H9 (cell line): ENCODE data around the gene UNC93A. TPM values are rescaled to one million over a fixed set of nuclear protein-coding genes. Genes with fewer than 3 reads are reported as not detected.
A peak's percentile ranks its signal among the peaks of the same experiment; 100 is the strongest.

ENCODE experiments used
- DNase-seq: peaks from one replicate; pipeline ENCODE4 v3.0.0-alpha.2; 2017
- H2AFZ ChIP-seq: one replicate; pipeline ENCODE4 v1.6.1; 2013; ENCODE audit warnings: mild to moderate bottlenecking, low read length, control low read depth, moderate library complexity
- H2AK5ac ChIP-seq: 2 replicates; pipeline ENCODE4 v1.6.1; 2013; ENCODE audit warnings: low read length, control low read depth, mixed read lengths; ENCODE audit not compliant: insufficient read length
- H2BK120ac ChIP-seq: one replicate; pipeline ENCODE4 v1.6.1; 2013; ENCODE audit warnings: low read depth, mild to moderate bottlenecking, low read length, control low read depth, inconsistent platforms; ENCODE audit not compliant: poor library complexity, severe bottlenecking
- H2BK12ac ChIP-seq: 2 replicates; pipeline ENCODE4 v1.6.1; 2013; ENCODE audit warnings: low read length, control low read depth, mixed read lengths, low read depth; ENCODE audit not compliant: insufficient read length
- H2BK15ac ChIP-seq: 2 replicates; pipeline ENCODE4 v1.6.1; 2013; ENCODE audit warnings: low read depth, low read length, control low read depth
- H2BK20ac ChIP-seq: one replicate; pipeline ENCODE4 v1.6.1; 2013; ENCODE audit warnings: low read depth, mild to moderate bottlenecking, low read length, control low read depth, inconsistent platforms; ENCODE audit not compliant: poor library complexity, severe bottlenecking
- H2BK5ac ChIP-seq: 2 replicates; pipeline ENCODE4 v1.6.1; 2013; ENCODE audit warnings: low read length, control low read depth, mixed read lengths; ENCODE audit not compliant: insufficient read length
- H3K14ac ChIP-seq: 2 replicates; pipeline ENCODE4 v1.6.1; 2013; ENCODE audit warnings: low read length, control low read depth; ENCODE audit not compliant: insufficient read depth
- H3K18ac ChIP-seq: 2 replicates; pipeline ENCODE4 v1.6.1; 2013; ENCODE audit warnings: low read depth, mild to moderate bottlenecking, mixed read lengths, low read length, control low read depth; ENCODE audit not compliant: insufficient read length
- H3K23ac ChIP-seq: 2 replicates; pipeline ENCODE4 v1.6.1; 2013; ENCODE audit warnings: low read length, control low read depth, mixed read lengths, low read depth; ENCODE audit not compliant: insufficient read length
- H3K23me2 ChIP-seq: 2 replicates; pipeline ENCODE4 v1.6.1; 2013; ENCODE audit warnings: low read depth, mild to moderate bottlenecking, mixed read lengths, low read length, control low read depth; ENCODE audit not compliant: insufficient read length, poor library complexity, severe bottlenecking
- H3K27ac ChIP-seq: 2 replicates; pipeline ENCODE4 v1.5.1; 2013; ENCODE audit warnings: low read length, control low read depth, mixed read lengths, low read depth; ENCODE audit not compliant: insufficient read length
- H3K27me3 ChIP-seq: 2 replicates; pipeline ENCODE4 v1.6.1; 2013; ENCODE audit warnings: low read length, control low read depth, inconsistent platforms; ENCODE audit not compliant: insufficient read depth
- H3K4ac ChIP-seq: 2 replicates; pipeline ENCODE4 v1.6.1; 2013; ENCODE audit warnings: low read depth, mild to moderate bottlenecking, control low read depth, inconsistent platforms, low read length, moderate library complexity
- H3K4me1 ChIP-seq: 2 replicates; pipeline ENCODE4 v1.6.1; 2013; ENCODE audit warnings: low read length, control low read depth, inconsistent platforms; ENCODE audit not compliant: insufficient read depth
- H3K4me2 ChIP-seq: 2 replicates; pipeline ENCODE4 v1.6.1; 2013; ENCODE audit warnings: low read length, control low read depth, mixed read lengths; ENCODE audit not compliant: insufficient read length, insufficient read depth
- H3K56ac ChIP-seq: 2 replicates; pipeline ENCODE4 v1.6.1; 2013; ENCODE audit warnings: low read depth, mild to moderate bottlenecking, mixed read lengths, low read length, control low read depth; ENCODE audit not compliant: insufficient read length
- H3K79me1 ChIP-seq: 2 replicates; pipeline ENCODE4 v1.6.1; 2013; ENCODE audit warnings: low read depth, mild to moderate bottlenecking, moderate library complexity, low read length, control low read depth, inconsistent platforms; ENCODE audit not compliant: insufficient read depth, poor library complexity, severe bottlenecking
- H3K79me2 ChIP-seq: 2 replicates; pipeline ENCODE4 v1.6.1; 2013; ENCODE audit warnings: low read length, control low read depth, inconsistent platforms; ENCODE audit not compliant: insufficient read depth
- H3K9ac ChIP-seq: 2 replicates; pipeline ENCODE4 v1.6.1; 2013; ENCODE audit warnings: low read length, control low read depth, mixed read lengths; ENCODE audit not compliant: insufficient read length; ENCODE audit errors: extremely low read depth
- H3K9me3 ChIP-seq: one replicate; pipeline ENCODE4 v1.6.1; 2013; ENCODE audit warnings: low read depth, low read length, inconsistent platforms; ENCODE audit not compliant: control insufficient read depth
- H3T11ph ChIP-seq: one replicate; pipeline ENCODE4 v1.6.1; 2013; ENCODE audit warnings: mild to moderate bottlenecking, low read length, control low read depth, inconsistent platforms
- H4K20me1 ChIP-seq: one replicate; pipeline ENCODE4 v1.6.1; 2013; ENCODE audit not compliant: control insufficient read depth, insufficient read length, insufficient read depth
- H4K5ac ChIP-seq: 2 replicates; pipeline ENCODE4 v1.6.1; 2013; ENCODE audit warnings: low read depth, mild to moderate bottlenecking, mixed read lengths, low read length, control low read depth; ENCODE audit not compliant: insufficient read length
- H4K8ac ChIP-seq: replicated peaks from 2 replicates; pipeline ENCODE4 v1.6.1; 2013; ENCODE audit warnings: low read length, control low read depth, mixed read lengths, low read depth; ENCODE audit not compliant: insufficient read length
- H4K91ac ChIP-seq: 2 replicates; pipeline ENCODE4 v1.6.1; 2013; ENCODE audit warnings: low read depth, mild to moderate bottlenecking, moderate library complexity, mixed read lengths, low read length, control low read depth; ENCODE audit not compliant: insufficient read length
- H3K27ac Mint-ChIP-seq, 3 experiments: 2 replicates in 2 of 3; 3 replicates in 1 of 3; pipeline ENCODE4 v1.8.0; 2020 to 2021; ENCODE audit warnings: mixed read lengths in 3 of 3, mild to moderate bottlenecking in 1 of 3, moderate library complexity in 1 of 3
- H3K27me3 Mint-ChIP-seq: 2 replicates; pipeline ENCODE4 v1.8.0; 2021; ENCODE audit warnings: low read depth, mild to moderate bottlenecking, moderate library complexity, mixed read lengths
- H3K36me3 Mint-ChIP-seq, 3 experiments: 2 replicates in 2 of 3; 3 replicates in 1 of 3; pipeline ENCODE4 v1.8.0; 2020 to 2021; ENCODE audit warnings: low read depth in 3 of 3, mixed read lengths in 3 of 3; ENCODE audit not compliant: insufficient read depth in 1 of 3
- H3K4me1 Mint-ChIP-seq, 2 experiments: 2 replicates each; pipeline ENCODE4 v1.8.0; 2020; ENCODE audit warnings: mixed read lengths in 2 of 2
- H3K4me3 Mint-ChIP-seq, 2 experiments: 2 replicates in 1 of 2; 3 replicates in 1 of 2; pipeline ENCODE4 v1.8.0; 2020 to 2021; ENCODE audit warnings: mild to moderate bottlenecking in 2 of 2, mixed read lengths in 2 of 2, moderate library complexity in 1 of 2
- H3K9me3 Mint-ChIP-seq, 2 experiments: 2 replicates in 1 of 2; 3 replicates in 1 of 2; pipeline ENCODE4 v1.8.0; 2020; ENCODE audit warnings: mild to moderate bottlenecking in 2 of 2, mixed read lengths in 2 of 2, moderate library complexity in 1 of 2
- WGBS: extraction: QIAGEN DNeasy Blood & Tissue Kit; methylation state at CpG from one replicate; pipeline ENCODE4 v1.1.7; 2013; ENCODE audit warnings: missing lambda C conversion rate, low lambda C conversion rate, mixed read lengths; ENCODE audit not compliant: insufficient read length; ENCODE audit errors: extremely low coverage; 5-methylcytosine and 5-hydroxymethylcytosine counted together
- total RNA-seq: library from RNA; stranded (reverse); gene quantifications from 2 replicates; pipeline ENCODE4 v1.2.1, GENCODE V29; 2021
- TF ChIP-seq, protein P1 (sequence below): fragments of 200-600 bp; sonication (generic); conservative IDR thresholded peaks from 3 replicates; pipeline ENCODE4 v1.8.0; 2021; ENCODE audit warnings: antibody characterized with exemption, mild to moderate bottlenecking

The UNC93A gene
- total RNA-seq, 1 experiment from 2014 or later, result 0.70 TPM

DNA sequence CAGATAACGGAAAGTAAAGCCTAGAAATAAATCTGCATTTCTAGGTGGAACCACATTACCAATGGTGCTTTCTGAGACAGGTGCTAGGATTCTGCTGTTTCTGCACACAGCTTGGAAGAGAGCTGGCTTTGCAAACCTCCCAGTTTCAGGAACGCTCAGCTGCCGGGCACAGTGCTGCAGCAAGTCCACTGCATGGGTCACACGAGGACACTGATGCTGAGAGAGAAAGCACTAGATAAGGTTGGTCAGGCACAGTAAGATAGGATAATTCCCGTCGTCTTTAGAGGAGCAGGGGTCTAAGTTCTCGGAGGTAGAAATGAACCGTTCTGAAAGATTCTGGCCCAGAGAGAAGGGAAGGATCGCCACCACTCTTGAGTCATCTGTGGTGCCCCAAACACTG is 11.0 kb downstream of the UNC93A start:
- no peak overlapping the region for H2BK20ac ChIP-seq
- H3K79me1 ChIP-seq, result no peaks in the 10 kb centered on the region
- no peak overlapping the region for H3K23ac ChIP-seq
- H2BK5ac ChIP-seq, result no peak overlapping the region
- H3K27ac ChIP-seq, result no peak overlapping the region
- no peak overlapping the region for H2BK15ac ChIP-seq
- H3T11ph ChIP-seq, result no peak overlapping the region
- TF ChIP-seq, protein P1, sequence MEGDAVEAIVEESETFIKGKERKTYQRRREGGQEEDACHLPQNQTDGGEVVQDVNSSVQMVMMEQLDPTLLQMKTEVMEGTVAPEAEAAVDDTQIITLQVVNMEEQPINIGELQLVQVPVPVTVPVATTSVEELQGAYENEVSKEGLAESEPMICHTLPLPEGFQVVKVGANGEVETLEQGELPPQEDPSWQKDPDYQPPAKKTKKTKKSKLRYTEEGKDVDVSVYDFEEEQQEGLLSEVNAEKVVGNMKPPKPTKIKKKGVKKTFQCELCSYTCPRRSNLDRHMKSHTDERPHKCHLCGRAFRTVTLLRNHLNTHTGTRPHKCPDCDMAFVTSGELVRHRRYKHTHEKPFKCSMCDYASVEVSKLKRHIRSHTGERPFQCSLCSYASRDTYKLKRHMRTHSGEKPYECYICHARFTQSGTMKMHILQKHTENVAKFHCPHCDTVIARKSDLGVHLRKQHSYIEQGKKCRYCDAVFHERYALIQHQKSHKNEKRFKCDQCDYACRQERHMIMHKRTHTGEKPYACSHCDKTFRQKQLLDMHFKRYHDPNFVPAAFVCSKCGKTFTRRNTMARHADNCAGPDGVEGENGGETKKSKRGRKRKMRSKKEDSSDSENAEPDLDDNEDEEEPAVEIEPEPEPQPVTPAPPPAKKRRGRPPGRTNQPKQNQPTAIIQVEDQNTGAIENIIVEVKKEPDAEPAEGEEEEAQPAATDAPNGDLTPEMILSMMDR, result no peak
- Mint-ChIP-seq H3K4me1 (peaks cover 30 to 53% of the 10 kb centered on the region in 2 experiments), H3K9me3 (peaks cover 4 to 5% of the 10 kb centered on the region in 2 experiments; a peak in 3 of 5 replicates), H3K27ac (peak overlapping the region in 1 of 3 experiments; percentile 34; a peak in 1 of 7 replicates), H3K36me3 (peaks cover under 1 to 4% (median 3%) of the 10 kb centered on the region in 3 experiments; a peak in 6 of 7 replicates), H3K27me3 (peaks cover 32% of the 10 kb centered on the region), H3K4me3 (no peak overlapping the region)
- H4K5ac ChIP-seq, result no peak overlapping the region
- H2BK120ac ChIP-seq, result no peak overlapping the region
- no peaks in the 10 kb centered on the region for H3K23me2 ChIP-seq
- no peak overlapping the region for H3K9ac ChIP-seq
- no peak overlapping the region for H3K56ac ChIP-seq
- H2BK12ac ChIP-seq, result no peak overlapping the region
- no peak overlapping the region for H2AFZ ChIP-seq
- H3K79me2 ChIP-seq, result no peaks in the 10 kb centered on the region
- no peaks in the 10 kb centered on the region for H4K20me1 ChIP-seq
- no peak overlapping the region for H3K4me2 ChIP-seq
- no peaks in the 10 kb centered on the region; the same call in 1 of the 2 replicates for H3K27me3 ChIP-seq
- H3K9me3 ChIP-seq, result no peaks in the 10 kb centered on the region
- H3K4ac ChIP-seq, result no peak overlapping the region
- H2AK5ac ChIP-seq, result no peak overlapping the region
- H4K91ac ChIP-seq, result no peak overlapping the region
- no peak overlapping the region for H3K18ac ChIP-seq
- H3K14ac ChIP-seq, result no peak overlapping the region
- no peak overlapping the region for H4K8ac ChIP-seq
- WGBS, result no CpG with 5 or more reads among the region's 9 CpGs
- no peak for DNase-seq
- peaks cover 5% of the 10 kb centered on the region; the same call in 1 of the 2 replicates for H3K4me1 ChIP-seq
